Brain microvascular endothelial cell (primary cell): Measurements from ENCODE around the gene LDLRAP1.

Source experiments
- DNase-seq: peaks from one replicate; pipeline ENCODE4 v3.0.0-alpha.2; 2020
- H3K27ac ChIP-seq: fragments of 250-450 bp; sonication (Bioruptor Pico); 2 replicates; pipeline ENCODE4 v1.5.1; 2020; ENCODE audit warnings: mild to moderate bottlenecking, moderate library complexity
- H3K27me3 ChIP-seq: fragments of 250-450 bp; sonication (Bioruptor Pico); replicated peaks from 2 replicates; pipeline ENCODE4 v1.5.1; 2020; ENCODE audit warnings: mild to moderate bottlenecking
- H3K36me3 ChIP-seq: fragments of 250-450 bp; sonication (Bioruptor Pico); replicated peaks from 2 replicates; pipeline ENCODE4 v1.5.1; 2020; ENCODE audit warnings: mild to moderate bottlenecking
- H3K4me3 ChIP-seq: 2 replicates; pipeline ENCODE4 v1.5.1; 2011; ENCODE audit warnings: low read depth, mild to moderate bottlenecking, control low read depth, low read length, moderate library complexity
- CTCF ChIP-seq: IDR thresholded peaks from 2 replicates; pipeline ENCODE4 v1.5.1; 2011; ENCODE audit warnings: low read depth, mild to moderate bottlenecking, moderate library complexity, low read length, control low read depth, inconsistent platforms; ENCODE audit errors: missing control alignments
- in situ Hi-C: cut with HindIII; loops from 2 replicates; pipeline ENCODE4 v1.10.0; 2017; ENCODE audit warnings: low sequenced_read_pairs, low pct_ligation_motif_present

The LDLRAP1 gene

GRCh38 chr1:25522031-25522655 lies 21.3 kb upstream of the LDLRAP1 start:
- peaks cover 2% of the 10 kb centered on the region for H3K27me3 ChIP-seq
- TF ChIP-seq CTCF = no peak
- in situ Hi-C loops = no loop called here
- DNase-seq = no peak
- H3K27ac ChIP-seq = no peak overlapping the region
- H3K4me3 ChIP-seq = no peak overlapping the region
- no peaks in the 10 kb centered on the region for H3K36me3 ChIP-seq

DNA sequence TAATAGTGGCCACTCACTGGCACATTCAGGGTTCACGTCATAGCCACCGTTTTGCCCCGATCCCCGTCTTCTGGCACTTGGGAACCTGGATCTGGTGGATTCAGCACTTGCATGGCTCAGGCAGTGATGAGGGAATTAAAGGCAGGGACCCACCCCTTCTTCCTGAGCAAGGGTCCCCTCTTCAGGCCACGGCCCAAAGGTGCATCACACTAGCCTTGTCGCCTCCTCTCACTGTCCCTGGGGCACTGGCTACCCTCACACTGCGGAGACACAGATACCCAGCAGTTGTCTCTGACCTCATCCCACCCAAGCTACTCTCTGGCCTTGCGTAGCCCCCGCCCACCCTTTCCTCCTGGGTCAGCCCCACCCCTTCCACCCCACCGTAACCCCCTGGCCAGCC lies 19.9 kb upstream of the LDLRAP1 start:
- Histone ChIP-seq H3K27ac (no peak overlapping the region), H3K27me3 (peaks cover 2% of the 10 kb centered on the region), H3K4me3 (no peak overlapping the region), H3K36me3 (no peaks in the 10 kb centered on the region)
- in situ Hi-C loops = no loop called here
- peak; percentile 18 for DNase-seq
- peak; percentile 73 for TF ChIP-seq CTCF

DNA sequence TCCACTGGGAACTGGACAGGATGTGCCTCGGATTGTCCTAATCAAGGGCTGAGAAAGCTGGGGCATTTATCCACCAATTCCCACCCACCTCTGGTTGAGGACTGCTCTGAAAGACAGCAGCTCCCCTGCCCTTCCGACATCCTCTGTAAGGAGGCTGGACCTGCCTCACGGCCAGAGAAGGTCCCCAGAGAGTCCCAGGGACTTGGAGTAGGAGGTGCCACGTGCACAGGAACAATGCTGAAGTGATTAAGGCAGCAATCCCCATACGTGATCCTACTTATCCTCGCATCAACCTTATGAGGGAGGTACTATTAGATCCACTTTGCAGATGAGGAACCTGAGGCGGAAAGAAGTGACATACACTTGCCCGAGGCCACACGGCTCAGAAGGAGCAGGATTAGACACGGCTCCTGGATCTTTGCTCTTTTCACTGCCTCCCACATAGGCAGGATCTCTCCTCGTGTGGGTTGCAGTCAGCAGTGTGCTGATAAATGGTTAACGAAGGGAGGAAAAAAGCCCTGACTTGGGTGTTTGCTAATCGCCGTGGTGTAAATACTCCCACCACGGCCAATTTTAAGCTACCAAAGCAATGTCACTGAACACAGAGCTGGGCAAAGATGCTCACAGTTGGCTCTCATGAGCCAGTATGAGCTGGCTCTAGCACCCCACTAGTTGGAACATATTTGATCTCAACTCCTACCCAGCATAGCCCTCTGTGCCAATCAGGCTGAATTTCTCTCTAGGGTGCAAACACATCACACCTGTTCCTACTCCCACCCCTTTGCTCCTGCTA lies 18.6 kb upstream of the LDLRAP1 start:
- H3K27me3 ChIP-seq = peaks cover 2% of the 10 kb centered on the region
- H3K27ac ChIP-seq = no peak overlapping the region
- no peak for DNase-seq
- no peak for TF ChIP-seq CTCF
- in situ Hi-C loops = no loop called here
- H3K4me3 ChIP-seq = no peak overlapping the region
- no peaks in the 10 kb centered on the region for H3K36me3 ChIP-seq

DNA sequence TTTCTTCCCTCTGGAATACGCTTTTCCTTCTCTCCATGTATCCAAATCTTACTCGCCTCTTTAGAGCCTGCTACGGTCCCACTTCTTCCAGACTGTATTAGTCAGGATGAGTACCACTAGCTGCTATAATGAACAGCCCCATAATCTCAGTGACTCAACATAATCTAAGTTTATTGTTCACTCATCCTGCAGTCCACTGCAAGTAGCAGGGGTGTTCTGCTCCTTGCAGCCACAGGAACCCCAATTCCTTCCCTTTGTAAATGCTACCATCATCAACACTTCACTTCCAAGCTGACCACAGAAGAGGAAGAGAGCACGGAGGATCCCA lies 18.1 kb upstream of the LDLRAP1 start:
- in situ Hi-C loops = no loop called here
- no peak for DNase-seq

DNA sequence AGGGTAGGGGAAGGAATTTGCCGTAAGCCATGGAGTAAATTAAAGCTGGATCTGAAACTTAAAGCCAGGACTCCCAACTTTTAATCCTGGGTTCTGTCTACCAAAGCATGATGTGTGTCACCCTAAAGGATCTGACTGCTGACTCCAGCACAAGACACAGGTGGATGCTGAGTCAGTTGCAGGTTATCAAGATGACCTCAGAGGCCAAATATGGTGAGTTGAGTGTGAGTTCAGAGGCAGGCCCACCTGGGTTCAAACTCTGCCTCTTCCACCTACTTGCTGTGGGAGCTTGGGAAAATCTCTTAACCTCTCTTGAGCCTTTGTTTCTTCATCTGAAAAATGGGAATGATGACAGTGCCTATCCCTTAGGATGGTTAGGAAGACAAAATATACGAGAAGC lies 16.7 kb upstream of the LDLRAP1 start:
- H3K4me3 ChIP-seq = no peak overlapping the region
- no peaks in the 10 kb centered on the region for H3K36me3 ChIP-seq
- H3K27me3 ChIP-seq = peaks cover 2% of the 10 kb centered on the region
- DNase-seq = no peak
- no peak overlapping the region for H3K27ac ChIP-seq
- in situ Hi-C loops = no loop called here
- TF ChIP-seq CTCF = no peak

More for the DNA sequence above, 18.1 kb upstream of the LDLRAP1 start:
- Histone ChIP-seq H3K27ac (no peak overlapping the region), H3K27me3 (peaks cover 2% of the 10 kb centered on the region), H3K36me3 (no peaks in the 10 kb centered on the region), H3K4me3 (no peak overlapping the region)
- TF ChIP-seq CTCF = no peak
